HCT116 (cell line): ENCODE measurements around the gene CDH11. TPM values are rescaled to one million over a fixed set of nuclear protein-coding genes. Genes with fewer than 3 reads are reported as not detected.

Experiments
- ATAC-seq: fragments of 200-7000 bp; cut with Tn5 transposase; 2 replicates; pipeline ENCODE4 v1.9.1; 2020; ENCODE audit warnings: mild to moderate bottlenecking, moderate library complexity
- BruUV-seq: library from RNA; stranded (reverse); fragments of 400-500 nt; replicated peaks from 2 replicates; lab custom pipeline; 2021; lab: Mats Ljungman, UMichigan
- CTCF ChIA-PET: fragments of 300-600 bp; sonication (Branson Sonifier 250); formaldehyde crosslinking; loops from one replicate; lab custom pipeline; 2021; ENCODE audit warnings: antibody characterized with exemption; lab: Charles Lee
- POLR2A ChIA-PET: fragments of 300-600, 350-600 bp; sonication (Branson Sonifier 250); formaldehyde crosslinking; loops from one replicate; lab custom pipeline; 2021; ENCODE audit warnings: antibody characterized with exemption; lab: Charles Lee
- RAD21 ChIA-PET, 2 experiments: fragments of 300-600 bp; sonication (Branson Sonifier 250); formaldehyde crosslinking; loops; one replicate each; lab custom pipeline; 2023; ENCODE audit warnings: low total read pairs in 2 of 2; ENCODE audit not compliant: uncharacterized antibody in 2 of 2, unreplicated experiment in 2 of 2, low non-redundant PET in 1 of 2; lab: Charles Lee
- DNase-seq: peaks from one replicate; pipeline ENCODE4 v3.0.0-alpha.2; 2010; ENCODE audit warnings: low read depth, low spot score
- H2AFZ ChIP-seq: fragments of 200-600 bp; shearing (Covaris generic), sonication (generic); 2 replicates; pipeline ENCODE4 v1.6.1; 2017; ENCODE audit warnings: low read depth, mixed run types, mixed read lengths, antibody characterized with exemption, low read length; ENCODE audit not compliant: poor library complexity, severe bottlenecking
- H3K27ac ChIP-seq: 2 replicates; pipeline ENCODE4 v1.5.1; 2012; ENCODE audit warnings: low read depth, low read length
- H3K27me3 ChIP-seq: fragments of 200-600 bp; sonication (generic); 2 replicates; pipeline ENCODE4 v1.6.1; 2016; ENCODE audit warnings: mixed run types, low read length, mixed read lengths; ENCODE audit not compliant: insufficient read depth
- H3K36me3 ChIP-seq, 2 experiments: fragments of 200-500 bp in 1 of 2; fragments of 200-600 bp in 1 of 2; sonication (Bioruptor generic) in 1 of 2; sonication (generic) in 1 of 2; 2 replicates each; pipeline versions ENCODE4 v1.5.1 to v1.6.1; 2014 to 2016; ENCODE audit warnings: low read length in 2 of 2, inconsistent platforms in 1 of 2, mixed read lengths in 1 of 2, mixed run types in 1 of 2; ENCODE audit not compliant: insufficient read depth in 2 of 2, control insufficient read depth in 1 of 2
- H3K4me1 ChIP-seq, 2 experiments: fragments of 200-600 bp in 1 of 2; sonication (generic) in 1 of 2; 2 replicates each; pipeline versions ENCODE4 v1.5.1 to v1.6.1; 2012 to 2017; ENCODE audit warnings: low read length in 2 of 2, inconsistent platforms in 1 of 2, mild to moderate bottlenecking in 1 of 2, mixed read lengths in 1 of 2, mixed run types in 1 of 2, moderate library complexity in 1 of 2; ENCODE audit not compliant: insufficient read depth in 2 of 2, control insufficient read depth in 1 of 2
- H3K4me2 ChIP-seq: fragments of 200-600 bp; sonication (generic); 2 replicates; pipeline ENCODE4 v1.6.1; 2017; ENCODE audit warnings: mixed run types, low read length, mixed read lengths
- H3K4me3 ChIP-seq, 2 experiments: fragments of 200-600 bp in 1 of 2; sonication (generic) in 1 of 2; replicated peaks in 1 of 2; 2 replicates each; pipeline ENCODE4 v1.5.1; 2011 to 2016; ENCODE audit warnings: low read length in 2 of 2, control low read depth in 1 of 2, low read depth in 1 of 2, mild to moderate bottlenecking in 1 of 2, mixed read lengths in 1 of 2, mixed run types in 1 of 2
- H3K79me2 ChIP-seq: fragments of 200-600 bp; sonication (generic); 2 replicates; pipeline ENCODE4 v1.6.1; 2017; ENCODE audit warnings: mild to moderate bottlenecking, mixed run types, low read length, moderate library complexity, mixed read lengths; ENCODE audit not compliant: insufficient read depth
- H3K9ac ChIP-seq: fragments of 200-600 bp; sonication (generic); 2 replicates; pipeline ENCODE4 v1.6.1; 2016; ENCODE audit warnings: low read length, mixed read lengths
- H3K9me2 ChIP-seq: fragments of 200-600 bp; sonication (generic), shearing (Covaris generic); 2 replicates; pipeline ENCODE4 v1.6.1; 2017; ENCODE audit warnings: mixed run types, mild to moderate bottlenecking, moderate library complexity; ENCODE audit not compliant: insufficient read depth
- H3K9me3 ChIP-seq, 2 experiments: fragments of 200-500 bp in 1 of 2; fragments of 200-600 bp in 1 of 2; sonication (Bioruptor generic) in 1 of 2; sonication (generic) in 1 of 2; 2 replicates each; pipeline ENCODE4 v1.6.1; 2014 to 2017; ENCODE audit warnings: low read length in 2 of 2, mixed read lengths in 2 of 2, inconsistent platforms in 1 of 2, low read depth in 1 of 2, mild to moderate bottlenecking in 1 of 2, mixed run types in 1 of 2, moderate library complexity in 1 of 2; ENCODE audit not compliant: control insufficient read depth in 1 of 2, insufficient read depth in 1 of 2
- H4K20me1 ChIP-seq: fragments of 200-600 bp; sonication (generic), shearing (Covaris generic); 2 replicates; pipeline ENCODE4 v1.6.1; 2017; ENCODE audit warnings: mixed run types, mild to moderate bottlenecking, moderate library complexity; ENCODE audit not compliant: insufficient read depth
- CBX3 ChIP-seq: IDR thresholded peaks from 2 replicates; pipeline ENCODE4 v1.6.1; 2012; ENCODE audit warnings: low read depth
- CEBPB ChIP-seq: IDR thresholded peaks from 2 replicates; pipeline ENCODE4 v1.6.1; 2012; ENCODE audit warnings: low read depth
- ELF1 ChIP-seq: IDR thresholded peaks from 2 replicates; pipeline ENCODE4 v1.6.1; 2012; ENCODE audit warnings: low read depth, borderline replicate concordance
- EZH2phosphoT487 ChIP-seq: fragments of 200-600 bp; IDR thresholded peaks from 2 replicates; pipeline ENCODE4 v1.6.1; 2018; ENCODE audit warnings: antibody characterized with exemption, borderline replicate concordance
- FOSL1 ChIP-seq: IDR thresholded peaks from 2 replicates; pipeline ENCODE4 v1.6.1; 2012; ENCODE audit warnings: low read depth
- POLR2AphosphoS5 ChIP-seq: IDR thresholded peaks from 2 replicates; pipeline ENCODE4 v1.6.1; 2011; ENCODE audit warnings: mild to moderate bottlenecking, low read depth, low read length, moderate library complexity
- RAD21 ChIP-seq: IDR thresholded peaks from 2 replicates; pipeline ENCODE4 v1.6.1; 2012; ENCODE audit warnings: low read depth, mild to moderate bottlenecking
- SIN3A ChIP-seq: IDR thresholded peaks from 2 replicates; pipeline ENCODE4 v1.6.1; 2012; ENCODE audit warnings: low read depth
- SP1 ChIP-seq: IDR thresholded peaks from 2 replicates; pipeline ENCODE4 v1.6.1; 2012; ENCODE audit warnings: low read depth
- SRF ChIP-seq: IDR thresholded peaks from 2 replicates; pipeline ENCODE4 v1.6.1; 2012; ENCODE audit warnings: low read depth
- TCF7L2 ChIP-seq: IDR thresholded peaks from 2 replicates; pipeline ENCODE4 v1.7.0; 2011; ENCODE audit warnings: borderline replicate concordance, inconsistent platforms; ENCODE audit not compliant: insufficient read depth, insufficient read length; ENCODE audit errors: extremely low read depth
- ZFX ChIP-seq: fragments of 450-650 bp; IDR thresholded peaks from 2 replicates; pipeline ENCODE4 v1.6.1; 2017
- ZNF274 ChIP-seq: fragments of 200-500 bp; sonication (Bioruptor generic); IDR thresholded peaks from 2 replicates; pipeline ENCODE4 v1.6.1; 2014; ENCODE audit warnings: mild to moderate bottlenecking, low read depth, low read length, inconsistent platforms
- intact Hi-C: fragments of 100-400 bp; cut with micrococcal nuclease; formaldehyde crosslinking; loops from 2 replicates; pipeline ENCODE4 v1.10.0; 2022
- total RNA-seq: library from RNA; stranded (reverse); gene quantifications from one replicate; pipeline ENCODE4 v1.2.1, GENCODE V29; 2021; ENCODE audit not compliant: unreplicated experiment
- TF ChIP-seq, protein P1 (sequence below): IDR thresholded peaks from 2 replicates; pipeline ENCODE4 v1.6.1; 2012
- TF ChIP-seq, protein P2 (sequence below): IDR thresholded peaks from 2 replicates; pipeline ENCODE4 v1.6.1; 2012

CDH11 gene
- total RNA-seq, 1 experiment from 2014 or later = 0.52 TPM

DNA sequence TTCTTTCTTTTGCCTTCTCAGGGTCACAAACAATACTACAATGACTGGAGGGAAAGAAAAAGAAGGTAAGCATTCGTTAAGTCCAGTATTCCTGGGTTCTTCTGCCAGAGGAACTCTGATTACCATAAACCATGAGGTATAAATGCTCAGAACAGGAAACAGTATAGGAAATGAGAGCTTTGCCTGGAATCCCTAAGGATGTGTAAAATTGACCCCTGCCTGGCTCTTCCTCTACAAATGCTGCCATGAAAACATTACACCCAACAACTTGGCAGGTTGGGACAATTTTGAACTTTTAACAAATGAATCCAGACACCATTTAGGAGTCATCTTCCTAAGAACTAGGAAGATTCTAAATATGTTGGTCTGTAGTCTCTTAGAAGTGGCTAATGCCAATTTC, 173.8 kb downstream of the CDH11 start:
- H3K4me2 ChIP-seq = no peak overlapping the region
- no peak overlapping the region for H3K4me3 ChIP-seq
- no peak for TF ChIP-seq FOSL1
- no peak for TF ChIP-seq ZNF274
- no peak for TF ChIP-seq RAD21
- no peak for TF ChIP-seq EZH2phosphoT487
- no peak for TF ChIP-seq ZFX
- TF ChIP-seq SIN3A = no peak
- no peak for TF ChIP-seq POLR2AphosphoS5
- TF ChIP-seq, protein P1, sequence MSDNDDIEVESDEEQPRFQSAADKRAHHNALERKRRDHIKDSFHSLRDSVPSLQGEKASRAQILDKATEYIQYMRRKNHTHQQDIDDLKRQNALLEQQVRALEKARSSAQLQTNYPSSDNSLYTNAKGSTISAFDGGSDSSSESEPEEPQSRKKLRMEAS = no peak
- no peak for TF ChIP-seq SRF
- TF ChIP-seq, protein P2, sequence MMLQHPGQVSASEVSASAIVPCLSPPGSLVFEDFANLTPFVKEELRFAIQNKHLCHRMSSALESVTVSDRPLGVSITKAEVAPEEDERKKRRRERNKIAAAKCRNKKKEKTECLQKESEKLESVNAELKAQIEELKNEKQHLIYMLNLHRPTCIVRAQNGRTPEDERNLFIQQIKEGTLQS = no peak
- TF ChIP-seq ELF1 = no peak
- no peak for TF ChIP-seq CEBPB
- TF ChIP-seq CBX3 = no peak
- no peak for TF ChIP-seq SP1
- TF ChIP-seq, all 23 proteins: peak for 0
- H3K27ac ChIP-seq = no peak overlapping the region
- no peaks in the 10 kb centered on the region for H3K36me3 ChIP-seq
- no peaks in the 10 kb centered on the region for H3K9me2 ChIP-seq
- ATAC-seq (no peak), DNase-seq (no peak)
- intact Hi-C loops = no loop called here
- H3K9me3 ChIP-seq = peaks cover 15 to 22% of the 10 kb centered on the region in 2 experiments; a peak in 2 of 4 replicates
- no peaks in the 10 kb centered on the region for H3K79me2 ChIP-seq
- H2AFZ ChIP-seq = no peak overlapping the region
- no TSS peak for BruUV-seq
- ChIA-PET POLR2A (no interaction called here), RAD21 (no interaction called here), CTCF (no interaction called here)
- H3K4me1 ChIP-seq = no peaks in the 10 kb centered on the region
- H3K9ac ChIP-seq = no peak overlapping the region
- no peaks in the 10 kb centered on the region for H4K20me1 ChIP-seq
- H3K27me3 ChIP-seq = no peaks in the 10 kb centered on the region

DNA sequence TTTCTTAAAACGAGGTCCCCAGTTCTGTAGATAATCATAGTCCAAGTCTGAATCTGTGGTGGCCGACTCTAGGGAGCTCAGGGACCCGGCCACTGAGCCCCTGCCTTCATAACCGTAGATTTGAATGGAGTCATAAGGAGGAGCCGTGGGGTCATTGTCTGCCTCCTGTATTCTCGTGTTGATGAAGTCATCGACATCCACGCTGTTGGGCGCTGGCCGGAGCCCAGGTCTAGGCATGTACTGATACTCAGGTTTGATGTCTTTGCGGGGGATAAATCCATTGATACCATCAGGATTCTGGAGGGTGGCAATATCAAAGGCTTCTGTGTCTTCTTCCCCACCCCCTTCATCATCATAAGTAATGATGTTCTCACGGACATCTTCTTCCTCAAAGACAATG, 174.2 kb downstream of the CDH11 start:
- no peaks in the 10 kb centered on the region for H3K9me2 ChIP-seq
- no peaks in the 10 kb centered on the region for H3K27me3 ChIP-seq
- ChIA-PET CTCF (no interaction called here), RAD21 (no interaction called here), POLR2A (no interaction called here)
- intact Hi-C loops = no loop called here
- H3K4me3 ChIP-seq = no peak overlapping the region
- no peak overlapping the region for H3K27ac ChIP-seq
- BruUV-seq = no TSS peak
- H2AFZ ChIP-seq = no peak overlapping the region
- DNase-seq (no peak), ATAC-seq (no peak)
- H3K79me2 ChIP-seq = no peaks in the 10 kb centered on the region
- no peak overlapping the region for H3K9ac ChIP-seq
- no peak for TF ChIP-seq TCF7L2
- TF ChIP-seq POLR2AphosphoS5 = no peak
- TF ChIP-seq, protein P2 = no peak
- peaks cover 15 to 22% of the 10 kb centered on the region in 2 experiments; a peak in 2 of 4 replicates for H3K9me3 ChIP-seq
- no peak overlapping the region for H3K4me2 ChIP-seq
- H3K36me3 ChIP-seq = no peaks in the 10 kb centered on the region
- no peaks in the 10 kb centered on the region for H3K4me1 ChIP-seq
- H4K20me1 ChIP-seq = no peaks in the 10 kb centered on the region
